Trophoblast cell (in vitro differentiated cells and primary cell): ENCODE data around the gene ALK.

Experiments used
- DNase-seq, 2 donors: peaks; one replicate each; pipeline ENCODE4 v3.0.0-alpha.2; 2016
- H2AFZ ChIP-seq: 2 replicates; pipeline ENCODE4 v1.6.1; 2013; ENCODE audit warnings: low read length, moderate library complexity, mild to moderate bottlenecking; ENCODE audit not compliant: insufficient read depth, poor library complexity
- H2AK5ac ChIP-seq: 2 replicates; pipeline ENCODE4 v1.6.1; 2013; ENCODE audit warnings: mild to moderate bottlenecking, low read length
- H2BK120ac ChIP-seq: 2 replicates; pipeline ENCODE4 v1.6.1; 2013; ENCODE audit warnings: low read length, mild to moderate bottlenecking, moderate library complexity; ENCODE audit not compliant: insufficient read depth, poor library complexity
- H2BK12ac ChIP-seq: 2 replicates; pipeline ENCODE4 v1.6.1; 2013; ENCODE audit warnings: mild to moderate bottlenecking, low read length, moderate library complexity
- H2BK5ac ChIP-seq: 2 replicates; pipeline ENCODE4 v1.6.1; 2013; ENCODE audit warnings: low read length, low read depth, moderate library complexity, mild to moderate bottlenecking; ENCODE audit not compliant: poor library complexity
- H3K14ac ChIP-seq: 2 replicates; pipeline ENCODE4 v1.6.1; 2013; ENCODE audit warnings: mild to moderate bottlenecking, low read length
- H3K18ac ChIP-seq: 2 replicates; pipeline ENCODE4 v1.6.1; 2013; ENCODE audit warnings: mild to moderate bottlenecking, low read length
- H3K23ac ChIP-seq: 2 replicates; pipeline ENCODE4 v1.6.1; 2013; ENCODE audit warnings: low read length
- H3K27ac ChIP-seq: 2 replicates; pipeline ENCODE4 v1.5.1; 2013; ENCODE audit warnings: low read depth, mild to moderate bottlenecking, inconsistent platforms, low read length, moderate library complexity
- H3K27me3 ChIP-seq: 2 replicates; pipeline ENCODE4 v1.6.1; 2013; ENCODE audit warnings: inconsistent platforms, mild to moderate bottlenecking, low read length, moderate library complexity; ENCODE audit not compliant: insufficient read depth
- H3K36me3 ChIP-seq, 2 experiments: 1 replicate in 1 of 2; 2 replicates in 1 of 2; pipeline ENCODE4 v1.6.1; 2013; ENCODE audit warnings: low read length in 2 of 2, mild to moderate bottlenecking in 2 of 2, moderate library complexity in 1 of 2; ENCODE audit not compliant: insufficient read depth in 2 of 2, control insufficient read depth in 1 of 2
- H3K4ac ChIP-seq: 2 replicates; pipeline ENCODE4 v1.6.1; 2013; ENCODE audit warnings: low read depth, mild to moderate bottlenecking, low read length, moderate library complexity
- H3K4me1 ChIP-seq, 2 experiments: 1 replicate in 1 of 2; 2 replicates in 1 of 2; pipeline ENCODE4 v1.6.1; 2013; ENCODE audit warnings: low read length in 2 of 2, mild to moderate bottlenecking in 2 of 2, moderate library complexity in 1 of 2; ENCODE audit not compliant: insufficient read depth in 2 of 2, control insufficient read depth in 1 of 2
- H3K4me2 ChIP-seq: 2 replicates; pipeline ENCODE4 v1.6.1; 2013; ENCODE audit warnings: inconsistent platforms, mild to moderate bottlenecking, low read length, moderate library complexity
- H3K4me3 ChIP-seq: 2 replicates; pipeline ENCODE4 v1.5.1; 2013; ENCODE audit warnings: mild to moderate bottlenecking, low read depth, low read length, inconsistent platforms
- H3K79me1 ChIP-seq: one replicate; pipeline ENCODE4 v1.6.1; 2013; ENCODE audit warnings: low read length
- H3K79me2 ChIP-seq: 2 replicates; pipeline ENCODE4 v1.6.1; 2013; ENCODE audit warnings: low read length, mild to moderate bottlenecking; ENCODE audit not compliant: control insufficient read depth, insufficient read depth, poor library complexity
- H3K9ac ChIP-seq: 2 replicates; pipeline ENCODE4 v1.6.1; 2013; ENCODE audit warnings: mild to moderate bottlenecking, low read length
- H3K9me3 ChIP-seq: 2 replicates; pipeline ENCODE4 v1.6.1; 2013; ENCODE audit warnings: low read depth, mild to moderate bottlenecking, control low read depth, inconsistent platforms, low read length; ENCODE audit not compliant: insufficient read depth
- H4K12ac ChIP-seq: 2 replicates; pipeline ENCODE4 v1.6.1; 2013; ENCODE audit warnings: low read depth, mild to moderate bottlenecking, low read length, moderate library complexity
- H4K8ac ChIP-seq: 2 replicates; pipeline ENCODE4 v1.6.1; 2013; ENCODE audit warnings: low read depth, mild to moderate bottlenecking, low read length, moderate library complexity
- H4K91ac ChIP-seq: one replicate; pipeline ENCODE4 v1.6.1; 2013; ENCODE audit warnings: low read depth, mild to moderate bottlenecking, low read length, moderate library complexity
- WGBS: extraction: QIAGEN DNeasy Blood & Tissue Kit; methylation state at CpG from one replicate; pipeline ENCODE4 v1.1.7; 2013; ENCODE audit warnings: missing lambda C conversion rate; ENCODE audit not compliant: insufficient read length, insufficient coverage; ENCODE audit errors: extremely low coverage; 5-methylcytosine and 5-hydroxymethylcytosine counted together

The ALK gene

GRCh38 chr2:29400930-29401653 lies 520.3 kb downstream of the ALK start:
- Histone ChIP-seq H3K4me3 (no peak overlapping the region), H3K14ac (no peak overlapping the region), H4K12ac (no peak overlapping the region), H3K23ac (no peak overlapping the region), H3K18ac (no peak overlapping the region), H2BK5ac (no peak overlapping the region), H2AFZ (no peak overlapping the region), H3K4me1 (peaks cover 0 to 3% of the 10 kb centered on the region in 2 experiments), H3K79me1 (no peaks in the 10 kb centered on the region), H2AK5ac (no peak overlapping the region), H4K91ac (no peak overlapping the region), H2BK120ac (no peak overlapping the region), H3K27ac (no peak overlapping the region), H3K79me2 (no peaks in the 10 kb centered on the region), H3K9me3 (no peaks in the 10 kb centered on the region), H3K36me3 (no peaks in the 10 kb centered on the region), H3K27me3 (no peaks in the 10 kb centered on the region), H3K4ac (no peak overlapping the region), H3K4me2 (no peak overlapping the region), H2BK12ac (no peak overlapping the region), H3K9ac (no peak overlapping the region), H4K8ac (no peak overlapping the region)
- no CpG with 5 or more reads among the region's 5 CpGs for WGBS
- no peak for DNase-seq

DNA sequence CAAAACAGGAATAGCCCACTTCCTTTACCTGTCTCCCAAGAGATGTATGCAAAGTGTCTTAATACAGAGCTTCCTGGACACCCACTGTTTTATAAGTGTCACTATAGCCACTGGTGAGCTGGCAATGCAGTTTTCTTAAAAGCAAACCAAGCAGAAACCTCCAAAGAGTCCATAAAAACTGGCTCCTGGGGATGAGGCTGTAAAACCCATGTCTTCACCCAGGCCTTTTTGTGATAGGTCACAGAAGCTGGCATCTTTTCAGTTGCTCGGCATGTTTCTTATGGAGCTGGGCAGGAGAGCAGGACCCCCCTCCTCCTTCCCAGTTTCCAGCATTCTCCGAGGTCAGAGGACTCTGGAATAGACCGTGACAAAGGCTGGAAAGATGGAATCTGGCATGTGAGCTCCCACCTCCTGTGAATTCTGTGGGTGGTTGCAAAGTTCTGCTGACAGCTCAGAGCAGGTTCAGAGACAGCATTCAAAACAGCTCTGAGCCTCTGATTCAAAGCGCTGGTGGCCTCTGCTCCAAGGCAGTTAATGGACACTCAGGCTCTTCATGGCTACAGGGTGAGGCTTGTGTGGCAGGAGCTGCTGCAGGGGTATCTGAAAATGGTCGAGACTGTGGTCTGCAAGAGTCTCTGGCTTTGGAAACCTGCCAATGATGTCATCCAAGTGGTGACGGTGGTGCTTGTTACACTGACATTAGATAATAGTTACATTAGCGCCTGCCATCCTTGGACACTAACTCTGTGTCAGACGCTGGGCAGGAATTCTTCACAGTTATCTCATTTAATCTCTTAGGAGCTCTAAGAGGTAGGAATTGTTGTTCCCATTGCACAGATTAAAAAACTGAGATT lies 522.8 kb downstream of the ALK start:
- H3K4me1 ChIP-seq: peaks cover 0 to 3% of the 10 kb centered on the region in 2 experiments
- H2BK120ac ChIP-seq: no peak overlapping the region
- H4K91ac ChIP-seq: no peak overlapping the region
- no peak overlapping the region for H2BK5ac ChIP-seq
- no peak overlapping the region for H2AFZ ChIP-seq
- H3K27ac ChIP-seq: no peak overlapping the region
- no peak for DNase-seq
- H3K4ac ChIP-seq: no peak overlapping the region
- no peak overlapping the region for H3K9ac ChIP-seq
- H2AK5ac ChIP-seq: no peak overlapping the region
- H3K4me3 ChIP-seq: no peak overlapping the region
- H4K8ac ChIP-seq: no peak overlapping the region
- H3K27me3 ChIP-seq: no peaks in the 10 kb centered on the region
- H4K12ac ChIP-seq: no peak overlapping the region
- H3K23ac ChIP-seq: no peak overlapping the region
- no peak overlapping the region for H3K14ac ChIP-seq
- H3K79me2 ChIP-seq: no peaks in the 10 kb centered on the region
- no peaks in the 10 kb centered on the region for H3K79me1 ChIP-seq
- no peak overlapping the region for H3K18ac ChIP-seq
- WGBS: no CpG with 5 or more reads among the region's 8 CpGs
- no peaks in the 10 kb centered on the region for H3K9me3 ChIP-seq
- no peak overlapping the region for H2BK12ac ChIP-seq
- H3K4me2 ChIP-seq: no peak overlapping the region
- no peaks in the 10 kb centered on the region for H3K36me3 ChIP-seq

DNA sequence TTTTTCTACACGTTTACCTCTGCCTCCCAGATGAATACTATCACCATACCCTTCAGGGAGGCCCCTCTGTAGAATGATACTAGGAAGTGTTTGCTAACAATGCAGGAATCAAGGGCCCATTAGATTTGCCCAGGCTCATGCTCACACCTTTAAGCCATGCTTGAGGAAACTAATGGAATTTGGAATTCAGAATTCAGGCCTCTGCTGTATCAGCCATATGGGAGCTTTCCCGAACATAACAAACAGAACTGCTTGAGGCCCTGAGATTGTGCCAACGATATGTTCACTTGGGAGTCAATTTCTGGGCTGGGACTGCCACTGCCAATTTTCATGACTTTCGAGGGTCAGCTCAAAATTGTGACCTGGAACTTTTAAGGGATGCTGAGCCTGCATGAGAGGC lies 523.7 kb downstream of the ALK start:
- Histone ChIP-seq H3K79me1 (no peaks in the 10 kb centered on the region), H2AFZ (no peak overlapping the region), H4K8ac (no peak overlapping the region), H3K27ac (no peak overlapping the region), H3K9ac (no peak overlapping the region), H3K27me3 (no peaks in the 10 kb centered on the region), H3K36me3 (no peaks in the 10 kb centered on the region), H2BK120ac (no peak overlapping the region), H4K91ac (no peak overlapping the region), H3K23ac (no peak overlapping the region), H3K4ac (no peak overlapping the region), H4K12ac (no peak overlapping the region), H3K18ac (no peak overlapping the region), H2BK5ac (no peak overlapping the region), H3K4me2 (no peak overlapping the region), H2AK5ac (no peak overlapping the region), H3K9me3 (no peaks in the 10 kb centered on the region), H3K4me1 (peaks cover 0 to 3% of the 10 kb centered on the region in 2 experiments), H3K14ac (no peak overlapping the region), H3K4me3 (no peak overlapping the region), H3K79me2 (no peaks in the 10 kb centered on the region), H2BK12ac (no peak overlapping the region)
- no CpG with 5 or more reads among the region's 4 CpGs for WGBS
- no peak for DNase-seq

DNA sequence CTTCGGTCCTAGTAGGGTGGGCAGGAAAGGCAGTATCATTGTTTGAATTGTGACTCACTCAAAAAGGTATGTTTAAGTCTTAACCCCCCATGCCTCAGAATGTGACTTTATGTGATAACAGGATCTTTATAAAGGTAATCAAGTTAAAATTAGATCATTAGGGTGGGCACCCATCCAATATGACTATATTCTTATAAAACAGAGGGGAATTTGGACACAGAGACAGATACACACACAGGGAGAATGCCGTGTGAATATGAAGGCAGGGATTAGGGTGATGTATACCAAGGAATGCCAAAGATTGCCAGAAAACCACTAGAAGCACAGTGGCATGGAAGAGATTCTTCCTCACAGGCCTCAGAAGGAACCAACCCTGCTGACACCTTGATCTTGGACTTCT lies 524.3 kb downstream of the ALK start:
- Histone ChIP-seq H2BK12ac (no peak overlapping the region), H3K23ac (no peak overlapping the region), H3K18ac (no peak overlapping the region), H3K4me2 (no peak overlapping the region), H4K8ac (no peak overlapping the region), H3K36me3 (no peaks in the 10 kb centered on the region), H3K27me3 (no peaks in the 10 kb centered on the region), H3K27ac (no peak overlapping the region), H3K4me1 (peaks cover 0 to 1% of the 10 kb centered on the region in 2 experiments), H4K91ac (no peak overlapping the region), H2AK5ac (no peak overlapping the region), H3K79me2 (no peaks in the 10 kb centered on the region), H2BK5ac (no peak overlapping the region), H4K12ac (no peak overlapping the region), H3K9me3 (no peaks in the 10 kb centered on the region), H3K4ac (no peak overlapping the region), H3K14ac (no peak overlapping the region), H2BK120ac (no peak overlapping the region), H3K4me3 (no peak overlapping the region), H3K79me1 (no peaks in the 10 kb centered on the region), H2AFZ (no peak overlapping the region), H3K9ac (no peak overlapping the region)
- no CpG with 5 or more reads among the region's 2 CpGs for WGBS
- no peak for DNase-seq
